Muscle of leg (tissue), 11 donors: ENCODE results near the gene CPT2. TPM values are rescaled to one million over a fixed set of nuclear protein-coding genes. Genes with fewer than 3 reads are reported as not detected.
"Not testable (repeated sequence)": the region's sequence is repeated elsewhere in the genome, so short reads cannot be mapped to it uniquely, and the experiment has no call there.

Source experiments
- DNase-seq: peaks from one replicate; pipeline ENCODE4 v3.0.0; 2013
- H3K27ac ChIP-seq: one replicate; pipeline ENCODE4 v1.5.1; 2013; ENCODE audit warnings: mild to moderate bottlenecking, low read length, control low read depth
- H3K27me3 ChIP-seq: one replicate; pipeline ENCODE4 v1.6.1; 2013; ENCODE audit warnings: low read length; ENCODE audit not compliant: control insufficient read depth, insufficient read depth
- H3K36me3 ChIP-seq: one replicate; pipeline ENCODE4 v1.6.1; 2013; ENCODE audit warnings: low read length; ENCODE audit not compliant: control insufficient read depth, insufficient read depth
- H3K4me1 ChIP-seq: one replicate; pipeline ENCODE4 v1.6.1; 2013; ENCODE audit warnings: low read length; ENCODE audit not compliant: control insufficient read depth, insufficient read depth
- H3K4me3 ChIP-seq: one replicate; pipeline ENCODE4 v1.5.1; 2013; ENCODE audit warnings: low read length, control low read depth
- H3K9me3 ChIP-seq: replicated peaks from 2 replicates; pipeline ENCODE4 v1.6.1; 2013; ENCODE audit warnings: low read depth, low read length; ENCODE audit not compliant: control insufficient read depth
- WGBS: methylation state at CpG from one replicate; pipeline ENCODE4 v1.1.5; 2013; ENCODE audit warnings: missing lambda C conversion rate; ENCODE audit not compliant: insufficient coverage; 5-methylcytosine and 5-hydroxymethylcytosine counted together
- polyA plus RNA-seq, 8 donors: library from polyadenylated mRNA; unstranded; fragments of 120-200 nt; gene quantifications; one replicate each; pipeline versions ENCODE4 v1.2.1 to v1.2.3, GENCODE V29; 2013; ENCODE audit warnings: inconsistent platforms in 1 of 8, low replicate concordance in 1 of 8; ENCODE audit not compliant: insufficient read length in 8 of 8, insufficient read depth in 1 of 8
- total RNA-seq: library from RNA; stranded (reverse); fragments of 120-200 nt; gene quantifications from one replicate; pipeline ENCODE4 v1.2.4, GENCODE V29; 2013

Gene CPT2
- total and polyA plus RNA-seq, 9 donors = 10.4 to 12.6 (median 11.7) TPM

DNA sequence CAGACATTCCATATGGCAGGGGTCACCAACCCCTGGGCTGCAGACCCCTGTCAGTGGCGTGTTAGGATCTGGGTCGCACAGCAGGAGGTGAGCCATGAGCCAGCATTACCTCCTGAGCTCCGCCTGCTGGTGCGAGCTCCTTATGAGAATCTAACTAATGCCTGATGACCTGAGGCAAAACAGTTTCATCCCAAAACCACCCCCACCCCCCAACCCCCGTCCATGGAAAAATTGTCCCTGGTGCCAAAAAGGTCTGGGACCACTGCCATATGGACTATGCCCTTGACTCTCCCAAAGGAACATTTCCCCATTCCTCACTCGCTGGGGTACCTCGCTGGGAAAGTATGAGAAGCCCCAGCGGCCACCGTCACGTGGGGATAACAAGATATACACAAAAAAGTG, 6.4 kb upstream of the CPT2 start:
- 66% methylated on average over 8 of the region's 10 CpGs for WGBS

DNA sequence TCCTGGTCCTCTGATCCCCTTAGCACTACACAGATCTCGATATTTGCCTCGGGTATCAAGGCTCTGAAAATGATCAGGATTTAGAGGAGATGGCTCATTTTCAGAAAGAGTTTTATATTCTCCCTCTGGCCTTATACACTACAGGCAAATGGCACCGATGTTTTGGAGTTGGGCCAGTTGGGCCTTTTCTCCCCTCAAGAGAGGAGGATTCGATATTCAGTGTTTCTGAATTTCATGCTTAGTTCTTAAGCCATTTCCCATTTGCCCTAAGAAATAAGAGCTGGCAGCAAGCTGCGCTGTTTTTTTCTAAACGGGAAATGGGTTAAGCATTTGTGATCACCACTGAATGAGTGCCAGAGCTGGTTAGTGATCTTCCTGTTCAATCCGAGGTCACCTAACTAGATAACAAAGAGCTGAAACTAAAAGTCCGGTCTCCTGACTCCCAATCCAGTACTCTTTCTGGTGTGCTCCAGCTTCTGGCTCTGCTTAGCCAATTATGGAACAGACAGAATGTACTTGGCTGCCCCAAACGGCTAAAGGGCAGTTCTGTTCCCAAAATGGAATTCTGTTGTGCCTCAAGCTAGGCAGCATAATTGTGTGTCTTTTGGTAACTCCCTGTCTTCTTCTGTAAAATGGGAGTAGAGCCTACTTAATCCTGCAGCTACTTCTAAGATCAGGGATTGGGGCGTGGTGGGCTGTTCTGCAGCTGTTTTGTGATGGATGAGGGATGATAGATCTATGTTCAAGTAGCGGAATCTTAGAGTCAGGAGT, 1.2 kb upstream of the CPT2 start:
- no peak overlapping the region for H3K4me3 ChIP-seq
- no peaks in the 10 kb centered on the region for H3K27me3 ChIP-seq
- DNase-seq = peak; percentile 27
- peaks cover 21% of the 10 kb centered on the region for H3K4me1 ChIP-seq
- 65% methylated on average over 7 of the region's 11 CpGs for WGBS
- peaks cover 2% of the 10 kb centered on the region for H3K36me3 ChIP-seq
- H3K27ac ChIP-seq = no peak overlapping the region
- H3K9me3 ChIP-seq = no peaks in the 10 kb centered on the region

More for the DNA sequence above, 6.4 kb upstream of the CPT2 start:
- Histone ChIP-seq H3K27ac (no peak overlapping the region), H3K4me3 (no peak overlapping the region), H3K4me1 (no peaks in the 10 kb centered on the region), H3K27me3 (no peaks in the 10 kb centered on the region), H3K36me3 (no peaks in the 10 kb centered on the region), H3K9me3 (no peaks in the 10 kb centered on the region)
- DNase-seq = no peak

DNA sequence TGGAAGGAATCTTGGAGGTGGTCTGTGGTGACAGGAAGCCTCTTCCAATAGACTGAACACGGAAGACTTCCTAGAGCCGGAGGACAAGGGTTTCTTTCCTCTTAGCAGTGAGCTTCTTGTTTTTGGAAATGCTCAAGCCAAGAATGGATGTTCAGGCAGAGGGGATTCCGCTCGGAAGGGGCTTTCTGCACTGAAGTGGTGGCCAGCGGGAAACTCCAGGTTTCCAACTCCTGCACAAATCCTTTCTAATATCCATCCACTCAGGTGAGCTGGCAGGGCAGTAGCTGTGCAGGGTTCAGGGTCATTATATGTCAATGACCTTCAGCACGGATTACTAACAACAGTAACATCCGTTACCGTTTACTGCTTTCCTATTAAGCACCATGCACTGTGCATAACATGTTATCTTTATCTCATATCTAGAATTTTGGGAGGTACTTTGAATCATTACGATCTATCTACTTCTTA, 573 bp upstream of the CPT2 start:
- Histone ChIP-seq H3K27me3 (no peaks in the 10 kb centered on the region), H3K36me3 (peaks cover 2% of the 10 kb centered on the region), H3K4me3 (peak overlapping the region; percentile 90), H3K9me3 (no peaks in the 10 kb centered on the region), H3K27ac (peak overlapping the region; percentile 86), H3K4me1 (peaks cover 21% of the 10 kb centered on the region)
- 34% methylated on average over 2 of the region's 9 CpGs for WGBS
- DNase-seq = peak; percentile 26

DNA sequence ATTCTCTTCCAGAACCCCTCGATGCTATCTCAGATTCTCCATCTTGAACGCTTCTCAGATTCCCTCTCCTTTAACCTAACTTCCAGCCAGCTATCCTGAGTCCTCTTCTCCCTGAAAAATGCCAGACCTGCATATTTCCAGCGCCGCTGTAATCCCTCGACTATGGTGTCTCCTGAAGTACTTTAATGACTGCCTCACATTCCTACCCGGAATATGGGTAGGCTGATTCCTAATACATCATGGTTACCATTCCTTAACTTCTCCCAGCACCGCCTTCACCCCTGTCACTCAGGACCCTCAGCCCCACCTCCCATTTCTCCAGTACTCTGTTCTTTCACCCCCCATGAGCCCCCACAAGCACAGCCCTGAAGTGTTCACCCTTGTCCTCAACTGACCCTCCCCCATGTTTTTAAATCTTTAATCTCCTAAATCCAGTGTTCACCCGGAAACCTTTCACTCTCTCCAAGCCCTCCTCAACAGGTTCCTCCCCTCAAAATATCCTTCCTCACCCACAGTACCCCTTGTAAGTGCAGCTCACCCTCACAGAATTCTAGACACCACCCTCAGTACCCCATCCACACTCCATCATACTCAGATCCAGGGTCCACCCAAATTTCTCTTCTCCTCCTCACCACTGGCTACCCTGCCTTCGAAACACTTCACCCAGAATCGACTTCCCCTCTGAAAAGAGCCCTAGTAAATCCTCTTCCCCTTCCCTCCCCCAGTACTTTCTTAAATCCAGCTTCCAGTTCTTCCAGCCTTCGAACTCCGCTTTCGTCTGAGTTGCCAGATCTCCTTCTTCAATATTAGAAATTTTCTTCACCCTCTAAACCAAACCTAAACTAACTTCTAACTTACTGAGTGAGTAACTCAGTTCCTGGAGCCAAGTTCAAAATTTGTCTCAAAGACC, 922 bp downstream of the CPT2 start:
- no peaks in the 10 kb centered on the region for H3K9me3 ChIP-seq

DNA sequence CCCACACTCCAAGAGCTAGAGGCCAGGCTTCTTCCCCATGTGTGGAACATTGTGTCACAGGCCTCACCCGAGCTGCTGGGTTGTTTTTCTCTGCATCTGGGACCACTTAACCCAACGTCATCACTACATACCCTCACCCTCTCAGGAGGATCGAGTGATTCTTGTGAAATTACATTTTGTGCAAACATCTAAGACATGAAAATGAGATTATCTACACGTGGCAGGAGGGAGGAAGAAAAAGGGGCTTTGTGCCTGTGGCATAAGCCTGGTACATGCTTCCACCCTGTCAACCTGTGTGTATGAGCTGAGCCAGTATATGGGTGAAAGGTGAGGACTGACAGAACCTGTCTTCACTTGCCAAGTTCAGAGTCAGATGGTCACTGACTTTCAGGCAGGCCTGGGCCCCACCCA, 1.6 kb downstream of the CPT2 start:
- Histone ChIP-seq H3K4me3 (no peak overlapping the region), H3K9me3 (no peaks in the 10 kb centered on the region), H3K36me3 (peaks cover 10% of the 10 kb centered on the region), H3K27me3 (no peaks in the 10 kb centered on the region), H3K27ac (no peak overlapping the region), H3K4me1 (peaks cover 21% of the 10 kb centered on the region)
- 20% methylated on average over 2 of the region's 4 CpGs for WGBS
- DNase-seq = peak; percentile 26

More for the DNA sequence above, 922 bp downstream of the CPT2 start:
- H3K27me3 ChIP-seq = no peaks in the 10 kb centered on the region
- DNase-seq = peak; percentile 38
- H3K4me1 ChIP-seq = peaks cover 21% of the 10 kb centered on the region
- peak overlapping the region; percentile 90 for H3K4me3 ChIP-seq
- peak overlapping the region; percentile 86 for H3K27ac ChIP-seq
- 22% methylated on average over 13 of the region's 13 CpGs for WGBS
- H3K36me3 ChIP-seq = peaks cover 7% of the 10 kb centered on the region

DNA sequence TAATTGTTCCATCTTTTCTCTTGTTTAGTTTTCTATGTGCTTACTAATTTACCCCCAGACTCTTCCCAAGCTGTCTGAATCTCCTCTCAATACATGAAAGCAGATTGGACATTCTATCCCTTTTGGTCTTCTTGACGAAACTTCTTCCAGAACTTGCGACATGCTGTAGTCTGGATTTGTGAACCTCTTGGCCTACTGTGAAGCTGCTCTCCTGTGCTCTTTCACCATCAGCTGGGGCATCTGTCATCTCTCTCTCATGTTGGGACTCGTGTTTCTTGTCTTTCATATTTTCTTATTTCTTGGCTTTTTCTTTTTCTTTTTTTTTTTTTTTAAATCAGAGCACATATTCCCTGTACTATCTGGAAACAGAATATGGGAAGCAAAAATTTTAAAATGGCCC, 6.8 kb downstream of the CPT2 start:
- WGBS = 92% methylated on average over 2 of the region's 3 CpGs
- H3K4me1 ChIP-seq = peaks cover under 1% of the 10 kb centered on the region
- no peak overlapping the region for H3K4me3 ChIP-seq
- peaks cover 28% of the 10 kb centered on the region for H3K36me3 ChIP-seq
- H3K27me3 ChIP-seq = no peaks in the 10 kb centered on the region
- DNase-seq = no peak
- no peak overlapping the region for H3K27ac ChIP-seq
- H3K9me3 ChIP-seq = peaks cover 7% of the 10 kb centered on the region

DNA sequence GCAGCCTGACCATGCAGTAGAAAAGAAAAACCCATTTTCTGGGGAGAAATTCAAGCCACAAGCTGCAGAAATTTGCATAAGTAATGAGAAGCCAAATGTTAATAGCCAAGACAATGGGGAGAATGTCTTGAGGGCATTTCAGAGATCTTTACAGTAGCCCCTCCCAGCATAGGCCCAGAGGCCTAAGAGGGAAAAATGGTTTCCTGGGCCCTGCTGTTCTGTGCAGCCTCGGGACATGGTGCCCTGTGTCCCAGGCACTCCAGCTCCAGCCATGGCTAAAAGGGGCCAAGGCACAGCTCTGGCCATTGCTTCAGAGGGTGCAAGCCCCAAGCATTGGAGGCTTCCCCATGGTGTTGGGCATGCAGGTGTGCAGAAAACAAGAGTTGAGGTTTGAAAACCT, 8.9 kb downstream of the CPT2 start:
- DNase-seq, H3K4me3 ChIP-seq, H3K4me1 ChIP-seq, H3K9me3 ChIP-seq, H3K27me3 ChIP-seq, H3K27ac ChIP-seq: not testable (repeated sequence)
- 91% methylated on average over 1 of the region's 1 CpG for WGBS
- H3K36me3 ChIP-seq = peaks cover 40% of the 10 kb centered on the region

DNA sequence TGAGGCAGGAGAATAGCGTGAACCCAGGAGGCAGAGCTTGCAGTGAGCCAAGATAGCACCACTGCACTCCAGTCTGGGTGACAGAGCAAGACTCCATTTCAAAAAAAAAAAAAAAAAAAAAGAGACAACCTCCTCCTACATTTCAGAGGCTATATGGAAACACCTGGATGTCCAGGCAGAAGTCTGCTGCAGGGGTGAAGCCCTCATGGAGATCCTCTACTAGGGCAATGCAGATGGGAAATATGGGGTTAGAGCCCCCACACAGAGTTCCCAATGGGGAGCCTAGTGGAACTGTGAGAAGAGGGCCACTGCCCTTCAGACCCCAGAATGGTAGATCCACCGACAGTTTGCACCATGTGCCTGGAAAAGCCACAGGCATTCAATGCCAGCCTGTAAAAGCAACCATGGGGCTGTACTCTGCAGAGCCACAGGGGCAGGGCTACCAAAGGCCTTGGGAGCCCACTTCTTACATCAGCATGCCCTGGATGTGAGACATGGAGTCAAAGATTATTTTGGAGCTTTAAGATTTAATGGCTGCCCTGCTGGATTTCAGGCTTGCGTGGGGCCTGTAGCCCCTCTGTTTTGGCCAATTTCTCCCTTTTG, 9.6 kb downstream of the CPT2 start:
- not testable (repeated sequence) for H3K27me3 ChIP-seq, DNase-seq, H3K4me3 ChIP-seq, H3K9me3 ChIP-seq, H3K4me1 ChIP-seq, H3K27ac ChIP-seq
- WGBS = 100% methylated on average over 1 of the region's 3 CpGs
- peaks cover 47% of the 10 kb centered on the region for H3K36me3 ChIP-seq

DNA sequence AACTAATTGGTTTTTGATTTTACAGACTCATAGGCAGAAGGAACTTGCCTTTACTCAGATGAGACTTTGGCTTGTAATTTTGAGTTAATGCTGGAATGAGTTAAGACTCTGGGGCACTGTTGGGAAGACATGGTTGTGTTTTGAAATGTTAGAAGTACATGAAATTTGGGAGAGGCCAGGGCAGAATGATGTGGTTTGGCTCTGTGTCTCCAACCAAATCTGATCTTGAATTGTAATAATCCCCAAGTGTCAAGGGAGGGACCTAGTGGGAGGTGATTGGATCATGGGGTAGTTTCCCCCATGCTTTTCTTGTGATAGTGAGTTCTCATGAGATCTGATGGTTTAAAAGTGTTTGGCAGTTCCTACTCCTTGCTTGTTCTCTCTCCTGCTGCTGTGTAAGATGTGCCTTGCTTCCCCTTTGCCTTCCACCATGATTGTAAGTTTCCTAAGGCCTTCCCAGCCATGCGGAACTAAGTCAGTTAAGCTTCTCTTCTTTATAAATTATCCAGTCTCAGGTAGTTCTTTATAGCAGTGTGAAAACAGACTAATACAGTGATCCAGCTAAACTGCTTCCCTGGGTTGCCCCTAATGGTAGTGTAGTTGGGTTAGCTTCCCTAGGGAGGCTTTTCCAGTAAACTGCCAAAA, 10.2 kb downstream of the CPT2 start:
- H3K4me1 ChIP-seq = no peaks in the 10 kb centered on the region
- H3K9me3 ChIP-seq = peaks cover 7% of the 10 kb centered on the region
- H3K27ac ChIP-seq = no peak overlapping the region
- no peak overlapping the region for H3K4me3 ChIP-seq
- WGBS = no CpG with 5 or more reads among the region's 1 CpG
- DNase-seq = no peak
- H3K36me3 ChIP-seq = peaks cover 53% of the 10 kb centered on the region
- no peaks in the 10 kb centered on the region for H3K27me3 ChIP-seq
